ENCODE data around the gene RNF121.

The RNF121 gene

DNA sequence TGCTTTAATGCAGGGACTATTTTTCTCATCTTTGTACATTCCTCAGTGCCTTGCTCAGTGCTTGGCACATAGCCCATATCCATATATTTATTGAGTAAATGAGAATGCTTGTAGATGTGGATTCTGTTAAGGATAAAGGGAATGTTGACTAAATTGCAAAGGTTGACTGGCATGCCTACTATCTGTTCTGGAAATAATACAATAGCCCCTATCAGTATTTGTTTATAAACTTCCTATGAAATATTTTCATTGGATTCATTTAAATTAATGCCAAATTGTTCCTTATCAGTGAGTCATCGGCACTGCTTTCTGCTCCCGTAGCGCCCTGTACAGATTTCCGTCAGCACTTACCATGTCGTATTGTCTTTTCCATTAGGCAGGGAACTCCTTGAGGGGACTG, 8.0 kb downstream of the RNF121 start:
- Mint-ChIP-seq H3K4me3 (no peak overlapping the region), H3K9me3 (no peaks in the 10 kb centered on the region), H3K27ac (no peak overlapping the region), H3K36me3 (ENCODE audit: low read depth) (peaks cover 6% of the 10 kb centered on the region), H3K4me1 (peaks cover 26% of the 10 kb centered on the region), H3K27me3 (ENCODE audit: low read depth) (no peaks in the 10 kb centered on the region)
- no peak for TF ChIP-seq CTCF (IDR thresholded peaks at IDR 0.05; ENCODE audit: unreplicated experiment in 3 of 3)

GRCh38 chr11:71937826-71938225, 9.0 kb downstream of the RNF121 start:
- Mint-ChIP-seq H3K36me3 (ENCODE audit: low read depth) (peaks cover 6% of the 10 kb centered on the region), H3K9me3 (no peaks in the 10 kb centered on the region), H3K27me3 (ENCODE audit: low read depth) (no peaks in the 10 kb centered on the region), H3K27ac (no peak overlapping the region), H3K4me3 (no peak overlapping the region), H3K4me1 (peaks cover 21% of the 10 kb centered on the region)
- TF ChIP-seq CTCF (IDR thresholded peaks at IDR 0.05; ENCODE audit: unreplicated experiment in 3 of 3), result no peak

DNA sequence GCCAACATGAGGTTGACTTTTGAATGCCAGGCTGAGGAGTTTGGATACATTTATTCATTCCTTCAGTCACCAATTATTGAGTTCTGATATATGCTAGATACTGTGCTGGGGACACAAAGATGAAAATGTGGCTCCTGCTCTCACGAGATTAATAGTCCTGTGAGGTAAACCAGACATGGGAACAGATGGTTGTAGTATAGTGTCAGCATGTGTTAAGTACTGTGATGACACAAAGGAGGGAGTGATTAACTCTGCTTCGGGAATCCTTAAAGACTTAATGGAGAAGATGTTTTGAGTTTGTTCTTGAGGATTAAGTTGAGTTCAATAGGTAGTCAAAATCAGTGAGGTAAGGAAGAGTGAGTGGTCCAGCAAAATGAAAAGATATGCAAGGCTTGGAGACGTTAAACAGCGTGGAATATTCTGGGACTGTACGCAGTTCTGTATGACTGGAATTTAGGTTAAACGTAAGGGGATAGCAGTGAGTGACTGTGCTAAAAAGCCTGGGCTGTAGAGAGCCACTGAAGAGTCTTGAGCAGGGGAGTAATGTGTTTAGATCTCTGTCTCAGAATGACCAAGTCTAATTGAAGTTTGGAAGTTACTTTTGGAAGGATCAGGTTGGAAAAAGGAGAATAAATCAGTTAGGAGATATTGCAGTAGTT, 11.8 kb downstream of the RNF121 start:
- TF ChIP-seq CTCF (IDR thresholded peaks at IDR 0.05; ENCODE audit: unreplicated experiment in 3 of 3), result no peak
- peaks cover 24% of the 10 kb centered on the region for H3K4me1 Mint-ChIP-seq
- H3K27me3 Mint-ChIP-seq (ENCODE audit: low read depth), result no peaks in the 10 kb centered on the region
- H3K4me3 Mint-ChIP-seq, result no peak overlapping the region
- H3K9me3 Mint-ChIP-seq, result no peaks in the 10 kb centered on the region
- no peak overlapping the region for H3K27ac Mint-ChIP-seq
- peaks cover 10% of the 10 kb centered on the region for H3K36me3 Mint-ChIP-seq (ENCODE audit: low read depth)

GRCh38 chr11:71946144-71946571, 17.3 kb downstream of the RNF121 start:
- no peaks in the 10 kb centered on the region for H3K27me3 Mint-ChIP-seq (ENCODE audit: low read depth)
- TF ChIP-seq CTCF (IDR thresholded peaks at IDR 0.05; ENCODE audit: unreplicated experiment in 3 of 3), result no peak
- no peaks in the 10 kb centered on the region for H3K9me3 Mint-ChIP-seq
- H3K36me3 Mint-ChIP-seq (ENCODE audit: low read depth), result peaks cover 10% of the 10 kb centered on the region
- peak overlapping the region in 1 of 3 experiments; percentile 7 for H3K27ac Mint-ChIP-seq
- no peak overlapping the region for H3K4me3 Mint-ChIP-seq
- peaks cover 41% of the 10 kb centered on the region for H3K4me1 Mint-ChIP-seq

DNA sequence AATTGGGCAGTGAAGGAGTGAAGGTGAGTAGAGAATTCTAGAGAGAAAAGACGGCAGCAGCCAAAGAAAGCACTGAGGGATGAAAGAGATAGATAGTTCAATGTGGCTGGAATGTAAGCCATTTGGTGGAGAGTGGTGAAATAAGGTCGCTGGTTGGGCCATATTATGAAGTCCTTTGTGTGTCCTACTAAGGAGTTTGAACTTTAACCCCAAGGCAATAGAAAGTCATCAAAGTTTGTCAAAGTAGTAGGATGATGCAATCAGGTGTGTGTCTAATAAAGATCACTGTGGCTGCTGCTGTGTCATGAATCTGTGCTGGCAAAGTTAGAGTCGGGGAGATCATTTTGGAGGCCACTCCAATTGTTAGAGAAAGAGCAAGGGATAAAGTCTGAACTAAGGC, 18.7 kb downstream of the RNF121 start:
- Mint-ChIP-seq H3K4me1 (peaks cover 41% of the 10 kb centered on the region), H3K27ac (peak overlapping the region in 2 of 3 experiments; percentile 5 to 16), H3K9me3 (no peaks in the 10 kb centered on the region), H3K4me3 (no peak overlapping the region), H3K27me3 (ENCODE audit: low read depth) (no peaks in the 10 kb centered on the region), H3K36me3 (ENCODE audit: low read depth) (peaks cover 10% of the 10 kb centered on the region)
- TF ChIP-seq CTCF (IDR thresholded peaks at IDR 0.05; ENCODE audit: unreplicated experiment in 3 of 3), result no peak
